HG03439 (cell line): ENCODE results near the gene CATSPERE.

ENCODE experiments used
- ATAC-seq: cut with Tn5 transposase; IDR thresholded peaks from one replicate; pipeline ENCODE4 v1.9.1; 2021; ENCODE audit warnings: mild to moderate bottlenecking, moderate library complexity; ENCODE audit not compliant: unreplicated experiment

The CATSPERE gene, protein sequence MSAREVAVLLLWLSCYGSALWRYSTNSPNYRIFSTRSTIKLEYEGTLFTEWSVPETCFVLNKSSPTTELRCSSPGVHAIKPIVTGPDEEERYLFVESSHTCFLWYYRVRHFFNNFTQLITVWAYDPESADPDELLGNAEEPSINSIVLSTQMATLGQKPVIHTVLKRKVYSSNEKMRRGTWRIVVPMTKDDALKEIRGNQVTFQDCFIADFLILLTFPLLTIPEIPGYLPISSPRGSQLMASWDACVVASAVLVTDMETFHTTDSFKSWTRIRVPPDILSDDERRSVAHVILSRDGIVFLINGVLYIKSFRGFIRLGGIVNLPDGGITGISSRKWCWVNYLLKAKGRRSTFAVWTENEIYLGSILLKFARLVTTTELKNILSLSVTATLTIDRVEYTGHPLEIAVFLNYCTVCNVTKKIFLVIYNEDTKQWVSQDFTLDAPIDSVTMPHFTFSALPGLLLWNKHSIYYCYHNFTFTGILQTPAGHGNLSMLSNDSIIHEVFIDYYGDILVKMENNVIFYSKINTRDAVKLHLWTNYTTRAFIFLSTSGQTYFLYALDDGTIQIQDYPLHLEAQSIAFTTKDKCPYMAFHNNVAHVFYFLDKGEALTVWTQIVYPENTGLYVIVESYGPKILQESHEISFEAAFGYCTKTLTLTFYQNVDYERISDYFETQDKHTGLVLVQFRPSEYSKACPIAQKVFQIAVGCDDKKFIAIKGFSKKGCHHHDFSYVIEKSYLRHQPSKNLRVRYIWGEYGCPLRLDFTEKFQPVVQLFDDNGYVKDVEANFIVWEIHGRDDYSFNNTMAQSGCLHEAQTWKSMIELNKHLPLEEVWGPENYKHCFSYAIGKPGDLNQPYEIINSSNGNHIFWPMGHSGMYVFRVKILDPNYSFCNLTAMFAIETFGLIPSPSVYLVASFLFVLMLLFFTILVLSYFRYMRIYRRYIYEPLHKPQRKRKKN

DNA sequence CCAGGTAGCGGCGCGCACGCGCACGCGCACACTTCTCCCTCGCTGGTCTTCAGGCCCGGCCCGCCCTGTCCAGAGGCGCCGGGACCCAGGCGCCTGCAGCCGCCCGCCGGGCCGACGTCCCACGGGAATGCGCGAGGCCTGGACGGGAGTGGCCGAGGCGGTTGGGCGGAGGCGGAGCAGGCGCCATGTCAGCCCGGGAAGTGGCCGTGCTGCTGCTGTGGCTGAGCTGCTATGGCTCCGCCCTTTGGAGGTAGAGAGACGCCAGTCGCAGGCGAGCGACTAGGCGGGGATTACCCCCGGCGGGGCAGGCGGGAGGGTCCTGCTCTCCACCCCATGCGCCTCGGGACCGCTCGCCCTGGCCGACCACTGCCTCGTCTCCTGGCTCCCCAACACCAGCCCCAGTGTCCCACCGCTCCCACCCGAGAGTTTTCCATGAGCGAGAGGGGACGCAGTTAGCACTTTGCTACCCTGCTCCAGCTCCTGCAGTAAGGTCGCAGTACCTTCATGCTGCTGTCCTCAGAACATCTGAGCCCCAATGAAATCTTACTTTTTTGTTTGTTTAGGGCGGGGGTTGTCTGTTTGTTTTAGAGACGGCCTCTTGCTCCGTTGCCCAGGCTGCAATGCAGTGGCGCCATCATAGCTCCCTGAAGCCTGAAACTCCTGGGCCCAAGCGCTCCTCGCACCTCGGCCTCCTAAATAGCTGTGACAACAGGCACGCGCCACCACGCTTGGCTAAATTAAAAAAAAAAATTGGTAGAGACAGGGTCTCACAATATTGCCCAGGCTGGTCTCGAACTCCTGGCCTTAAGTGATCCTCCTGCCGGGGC, at the start of gene CATSPERE:
TSS of gene CATSPERE (plus strand) at position 29 of the 827 bp plus-strand sequence. CDS start at position 186, 157 bp downstream.
- ATAC-seq, result peak; percentile 99

DNA sequence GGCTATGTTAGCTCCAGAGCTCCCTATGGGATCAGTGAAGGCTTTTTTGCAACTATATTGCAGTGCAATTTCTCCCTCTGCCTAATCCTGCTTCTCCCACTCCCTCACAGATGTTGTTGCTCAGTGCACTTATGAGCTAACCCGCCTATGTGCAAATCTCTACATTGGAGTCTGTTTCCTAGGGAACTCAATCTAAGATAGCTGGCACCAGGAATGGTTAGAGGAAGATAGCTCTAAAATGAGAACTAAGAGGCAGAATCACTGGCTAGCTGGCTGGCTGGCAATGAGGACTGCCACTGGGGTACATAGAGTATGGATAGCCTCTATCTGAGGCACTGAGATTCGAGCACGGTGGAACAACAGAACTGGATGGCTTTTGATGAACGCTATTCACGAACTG, 48.9 kb upstream of the CATSPERE start:
- ATAC-seq, result no peak

DNA sequence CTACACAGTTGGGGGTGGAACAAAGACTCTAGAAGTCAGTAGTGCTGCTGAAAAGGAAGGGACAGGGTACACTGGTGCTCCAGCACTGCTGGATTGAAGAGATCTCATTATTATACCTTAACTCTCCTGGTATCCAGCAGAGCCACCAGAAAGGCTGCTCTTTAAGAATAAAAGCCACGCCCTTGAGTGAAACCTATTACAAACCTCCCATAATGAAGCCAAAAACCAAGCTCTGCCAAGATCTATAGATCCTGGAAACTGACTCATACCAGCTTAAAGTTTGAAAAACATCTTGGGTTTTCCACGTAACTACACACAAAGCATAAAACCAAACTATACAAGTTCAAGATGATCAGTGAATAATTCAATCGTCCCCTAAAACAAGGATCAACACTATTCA, 47.3 kb upstream of the CATSPERE start:
- ATAC-seq, result no peak

DNA sequence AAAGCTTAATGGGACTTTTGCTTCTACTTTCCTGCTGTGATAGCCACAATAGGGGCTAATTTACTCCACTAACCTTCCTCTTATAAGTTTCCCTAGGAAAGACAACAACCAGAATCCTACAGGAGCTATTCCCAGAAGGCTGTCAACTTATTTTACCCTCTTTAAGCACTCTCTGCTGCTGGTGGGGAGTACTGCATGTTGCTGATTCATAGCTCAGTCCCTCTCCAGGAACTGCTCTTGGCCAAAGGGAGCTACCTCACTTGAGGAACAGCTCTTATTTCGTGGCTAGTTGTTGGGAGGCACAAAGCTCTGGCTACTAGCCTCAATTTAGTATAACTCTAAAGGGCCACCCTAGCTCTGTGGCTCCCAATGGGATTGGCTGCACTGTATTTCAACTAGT, 46.5 kb upstream of the CATSPERE start:
- ATAC-seq, result no peak

DNA sequence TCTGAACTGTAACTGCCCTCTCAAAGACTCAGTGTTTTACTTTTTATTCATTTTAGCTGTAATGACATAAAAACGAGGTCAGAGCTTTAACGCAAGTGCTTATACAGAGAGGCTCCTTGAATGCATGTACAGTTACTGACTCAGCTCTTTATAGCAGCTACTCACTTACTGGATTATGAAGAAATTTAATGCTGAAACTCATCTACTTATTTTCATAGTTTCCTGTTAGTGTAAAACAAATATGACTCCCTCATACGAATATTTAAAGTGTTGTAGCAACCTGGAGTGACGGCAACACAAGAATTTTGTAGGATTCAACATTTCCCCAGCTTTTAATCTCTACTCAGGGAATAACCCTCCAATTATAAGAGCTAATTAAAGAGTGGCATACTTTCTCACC, 42.0 kb upstream of the CATSPERE start:
- no peak for ATAC-seq

DNA sequence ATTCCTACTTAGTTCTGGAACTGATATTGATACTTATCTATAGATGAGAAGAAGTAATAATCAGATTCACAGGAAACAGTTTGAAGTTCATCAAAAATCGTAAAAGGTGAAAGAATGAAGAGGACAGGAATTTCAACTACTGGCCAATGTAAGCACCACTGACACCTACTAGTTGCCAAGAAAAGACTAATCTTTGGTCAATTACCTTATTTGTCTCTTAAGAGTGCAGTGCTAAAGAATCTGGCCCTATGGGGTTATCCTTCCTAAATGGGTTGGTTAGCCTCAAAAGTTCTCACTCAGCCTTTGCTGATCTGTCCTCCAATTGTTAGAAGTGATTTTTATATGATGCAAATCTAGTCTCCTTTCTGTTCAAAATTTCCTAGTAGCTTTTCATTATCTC, 38.9 kb upstream of the CATSPERE start:
- ATAC-seq, result no peak

DNA sequence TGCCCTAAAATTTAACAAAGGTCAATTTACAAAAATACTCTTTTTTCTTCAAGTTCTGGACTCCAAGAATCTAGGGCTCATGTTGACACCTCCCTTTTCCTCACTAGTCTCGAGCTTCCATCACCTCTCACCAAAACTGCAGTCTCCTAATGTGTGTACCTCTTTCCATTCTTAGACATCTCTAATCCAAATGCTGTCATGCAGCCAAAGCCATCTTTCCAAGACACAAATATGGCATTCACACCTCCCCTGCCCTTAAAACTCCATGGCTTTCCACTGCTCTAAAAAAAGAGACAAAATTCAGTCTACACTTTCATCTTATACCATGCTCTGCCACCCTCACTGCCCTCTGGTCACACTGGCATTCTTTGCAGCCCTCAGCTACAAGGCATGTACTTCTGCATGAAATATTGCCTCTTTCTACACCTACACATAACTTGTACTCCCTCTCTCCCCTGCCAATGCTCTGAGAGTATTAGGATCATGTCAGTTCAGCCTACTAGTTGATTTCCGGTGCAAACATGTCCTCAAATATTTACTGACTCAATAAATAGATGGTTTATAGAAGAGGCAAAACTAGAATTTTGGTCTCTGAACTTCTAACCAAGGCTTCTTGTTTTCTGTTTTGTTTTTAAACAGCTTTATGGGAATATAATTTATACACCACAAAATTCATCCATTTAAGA, 36.3 kb upstream of the CATSPERE start:
- ATAC-seq, result no peak

DNA sequence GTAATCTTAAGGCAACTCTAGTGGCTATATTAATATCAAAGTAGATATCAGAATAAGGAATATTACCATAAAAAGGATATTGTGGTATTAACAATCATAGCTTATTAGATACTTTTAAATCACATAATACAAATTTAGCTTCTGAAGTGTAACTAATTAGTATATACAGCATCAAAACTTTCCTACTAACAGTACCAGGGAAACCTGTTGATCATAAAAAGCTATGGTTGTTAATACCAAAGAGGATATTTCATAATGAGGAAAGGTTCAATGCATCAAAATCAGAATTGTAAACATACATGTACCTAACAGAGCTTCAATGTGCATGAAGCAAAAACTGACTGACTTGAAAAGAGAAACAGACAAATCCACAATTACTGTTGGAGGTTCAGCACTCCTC, 33.4 kb upstream of the CATSPERE start:
- ATAC-seq, result no peak

DNA sequence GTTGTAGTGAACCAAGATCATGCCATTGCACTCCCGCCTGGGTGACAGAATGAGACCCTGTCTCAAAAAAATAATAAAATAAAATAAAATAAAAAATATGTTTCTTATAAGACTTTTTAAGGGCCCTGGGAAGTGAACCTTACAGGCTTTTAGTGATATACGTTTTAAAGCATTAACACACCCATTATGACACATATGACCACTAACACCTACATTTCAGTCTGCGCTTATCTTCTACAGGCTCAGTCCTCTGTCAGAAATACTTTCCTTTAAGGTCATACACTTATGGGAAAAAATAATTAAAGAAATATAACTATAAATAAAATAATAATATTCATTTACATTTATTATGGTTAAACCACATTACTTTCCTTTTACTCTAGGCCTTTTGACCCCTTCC, 31.3 kb upstream of the CATSPERE start:
- no peak for ATAC-seq

DNA sequence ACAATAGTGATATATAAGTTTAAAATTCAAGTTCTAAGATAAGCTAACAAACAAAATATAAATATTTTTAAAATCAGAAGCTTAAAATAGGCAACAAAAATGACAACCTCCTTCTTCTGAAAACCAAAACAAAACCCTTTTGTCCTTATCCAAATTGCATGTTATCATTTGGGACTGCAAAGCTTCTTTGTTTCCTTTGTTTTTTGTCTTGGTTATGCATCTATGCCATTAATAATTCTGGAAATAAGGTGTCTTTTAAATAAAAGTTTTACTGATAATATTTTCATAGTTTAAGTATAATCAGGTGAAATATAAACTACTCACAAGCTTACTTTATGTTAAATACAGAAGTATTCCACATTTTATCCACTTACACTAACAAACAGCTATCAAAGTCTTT, 29.9 kb upstream of the CATSPERE start:
- no peak for ATAC-seq

DNA sequence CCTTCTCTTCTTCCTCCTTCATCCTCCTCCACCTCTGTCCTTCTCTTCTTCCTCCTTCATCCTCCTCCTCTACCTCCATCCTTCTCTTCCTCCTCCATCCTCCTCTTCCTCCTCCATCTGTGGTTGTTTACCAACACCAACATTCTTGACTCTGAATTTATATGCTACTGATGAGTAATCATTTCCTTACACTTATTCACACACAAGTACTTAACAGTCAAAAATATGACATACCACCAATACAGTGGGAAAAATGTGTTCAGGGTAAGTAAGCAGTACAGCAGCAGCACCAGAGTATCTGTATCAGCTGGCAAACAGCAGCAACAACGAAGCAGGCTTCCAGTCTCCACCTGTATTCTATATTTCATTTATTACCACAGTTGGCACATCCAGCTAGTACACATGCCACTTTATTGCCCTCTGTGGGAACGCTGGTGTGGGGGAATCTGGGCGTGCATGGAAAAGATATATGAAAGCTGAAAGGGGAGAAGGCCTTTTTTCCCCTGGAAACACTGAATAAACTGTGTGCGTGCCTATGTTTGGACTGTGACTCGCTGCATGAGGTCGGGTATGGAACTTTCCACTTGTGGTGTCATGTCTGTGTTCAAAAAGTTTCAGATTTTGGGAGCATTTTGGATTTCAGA, 25.4 kb upstream of the CATSPERE start:
- ATAC-seq, result no peak

DNA sequence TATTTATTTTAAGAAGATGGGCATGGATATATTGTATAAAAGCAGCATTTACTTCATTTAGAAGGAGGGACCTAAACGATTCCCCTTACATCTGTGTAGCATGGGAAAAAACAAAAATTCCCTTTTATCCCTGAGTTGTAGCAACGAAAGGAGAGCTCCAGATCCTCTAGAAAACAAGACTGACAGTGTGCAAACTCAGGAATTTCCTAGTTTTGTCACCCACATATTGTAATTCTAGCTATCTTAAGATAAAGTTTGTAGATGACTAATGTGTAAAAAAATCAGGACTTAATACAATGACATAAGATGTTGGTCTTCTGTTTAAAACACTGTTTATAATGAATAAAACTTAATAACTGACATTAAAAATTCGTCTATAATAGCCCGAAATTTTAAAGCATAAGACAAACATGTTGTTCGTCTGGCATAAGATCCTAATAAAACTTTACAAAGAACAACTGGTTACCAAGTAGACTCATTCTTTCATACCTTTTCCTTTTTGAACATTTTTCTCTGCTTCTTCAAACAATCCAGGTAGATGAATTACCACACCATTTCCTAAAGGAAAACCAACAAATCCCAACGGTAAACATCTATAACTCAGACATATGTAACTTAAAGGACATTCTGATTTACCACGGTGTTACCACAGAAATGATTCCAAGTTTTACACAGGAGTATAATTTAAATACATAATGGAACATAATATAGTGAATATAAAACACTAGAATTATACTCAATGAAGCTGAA, 24.6 kb upstream of the CATSPERE start:
- no peak for ATAC-seq

DNA sequence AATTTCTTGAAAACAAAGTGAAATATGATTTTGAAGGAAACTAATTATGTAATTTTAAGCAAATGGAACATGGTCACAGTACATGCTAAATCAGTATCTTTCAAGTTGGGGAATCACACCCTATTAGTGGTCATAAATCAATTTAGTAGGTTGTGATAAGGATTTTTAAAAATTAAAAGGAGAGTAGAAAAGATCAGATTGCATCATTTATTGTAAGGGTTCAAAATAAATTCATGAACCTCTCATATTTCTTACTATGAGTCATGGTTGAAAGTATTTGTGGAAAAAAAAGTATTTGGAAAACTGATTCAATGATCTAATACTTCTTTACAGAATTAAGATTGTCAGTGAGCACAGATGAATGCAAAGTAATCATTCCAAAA, 24.0 kb upstream of the CATSPERE start:
- ATAC-seq, result no peak

DNA sequence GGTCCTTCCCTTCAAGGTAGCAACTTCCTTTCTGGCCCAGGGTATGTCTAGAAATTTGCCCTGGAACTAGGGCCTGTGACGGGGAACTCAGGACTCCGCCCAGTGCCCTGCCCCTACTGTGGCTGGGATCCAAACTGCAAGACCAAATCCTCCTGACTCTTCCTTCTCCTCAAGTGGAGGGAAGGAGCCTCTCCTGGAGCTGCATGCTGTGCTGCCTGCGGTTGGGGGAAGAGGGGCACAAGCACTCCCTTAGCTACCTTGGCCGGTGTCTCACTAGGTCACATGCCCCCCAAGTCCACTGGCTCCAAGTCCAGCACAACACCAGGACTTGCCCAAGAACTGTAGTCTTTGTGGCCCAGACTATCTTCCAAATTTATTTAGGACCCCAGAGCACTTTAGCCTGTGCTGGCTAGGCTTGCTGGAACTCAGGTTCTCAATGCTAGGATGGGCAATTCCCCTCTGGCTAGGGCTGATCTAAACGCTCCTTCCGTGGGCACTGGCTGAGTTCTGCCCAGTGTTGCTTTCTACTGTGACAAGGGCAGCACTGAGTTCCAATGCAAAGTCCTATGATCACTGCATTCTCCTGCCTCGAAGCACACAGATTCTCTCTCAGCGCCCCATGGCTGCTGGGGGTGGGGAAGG, 21.6 kb upstream of the CATSPERE start:
- no peak for ATAC-seq

DNA sequence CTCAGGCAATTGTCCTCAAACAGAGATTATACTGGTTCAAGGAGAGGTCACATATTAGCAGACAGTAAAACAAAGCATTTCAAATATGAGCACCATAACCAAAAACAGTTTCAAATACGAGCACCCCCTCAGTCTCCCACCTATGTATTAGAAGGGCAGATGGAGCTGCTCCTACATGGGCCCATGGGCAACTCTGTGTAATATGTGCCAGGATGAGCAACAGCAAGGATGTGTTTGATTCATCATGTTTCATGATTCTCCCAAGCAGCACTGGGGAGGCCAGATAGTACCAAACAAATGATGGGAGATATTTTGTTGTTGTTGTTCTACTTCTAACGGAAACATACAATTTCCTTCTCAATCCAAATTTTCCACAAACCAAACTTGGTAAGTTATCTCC, 18.2 kb upstream of the CATSPERE start:
- no peak for ATAC-seq

DNA sequence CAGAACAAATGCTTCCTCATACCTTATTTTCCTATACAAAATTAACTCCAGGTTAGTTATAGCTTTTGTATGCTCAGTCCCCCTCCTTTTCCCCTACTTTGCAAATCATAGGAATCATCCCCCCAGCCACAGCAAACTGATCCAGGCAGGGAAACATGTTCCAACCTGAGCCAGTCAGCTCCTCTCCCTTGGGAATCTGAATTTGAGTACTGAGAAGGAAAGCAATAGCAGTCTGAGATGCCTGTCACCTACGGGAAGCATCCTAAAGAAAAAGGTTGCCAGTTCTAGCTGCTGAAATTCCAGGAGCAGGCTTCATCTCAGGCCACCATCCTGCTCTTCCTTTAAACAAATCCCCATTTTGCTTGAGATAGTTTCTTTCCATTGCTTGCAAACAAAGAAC, 16.2 kb upstream of the CATSPERE start:
- no peak for ATAC-seq

DNA sequence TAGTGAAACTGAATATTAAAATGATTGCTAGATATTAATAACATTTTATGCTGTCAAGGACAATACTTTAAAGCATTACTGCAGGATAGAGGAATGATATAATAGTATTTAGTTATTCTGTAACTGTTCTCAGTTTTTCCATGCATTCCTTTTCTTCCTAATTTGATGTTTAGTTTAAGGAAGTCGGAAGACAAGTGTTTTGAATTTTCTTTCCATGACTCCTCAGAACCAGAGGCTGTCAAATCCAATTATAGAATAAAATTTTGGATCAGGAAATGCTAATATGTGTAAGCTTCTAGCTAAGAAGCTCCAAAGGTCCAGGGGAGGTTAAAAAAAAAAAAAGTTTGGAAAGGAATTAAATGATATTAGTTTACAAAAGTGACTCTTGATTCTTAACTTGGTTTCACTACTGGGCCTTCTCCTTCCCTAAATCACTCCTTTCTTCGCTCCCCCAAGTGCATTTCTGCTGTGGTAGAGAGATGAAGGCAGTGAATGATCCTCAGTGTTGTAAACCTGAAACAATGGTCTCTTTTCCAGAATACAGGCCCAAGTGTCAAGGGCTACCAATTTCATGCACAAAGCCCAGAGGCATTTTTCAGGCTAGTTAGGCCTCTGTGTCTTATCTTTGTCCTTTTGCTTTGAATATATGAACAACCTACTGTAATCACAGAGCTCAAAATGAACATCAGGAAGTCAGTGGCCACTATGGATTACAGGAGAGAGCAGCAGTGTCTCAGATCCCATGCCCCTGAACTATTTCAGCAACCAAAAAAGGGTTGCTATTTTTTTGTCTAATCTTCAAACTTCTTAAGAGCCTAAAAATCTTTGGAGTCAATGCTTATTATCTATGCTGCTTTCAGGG, 15.5 kb upstream of the CATSPERE start:
- ATAC-seq, result no peak

DNA sequence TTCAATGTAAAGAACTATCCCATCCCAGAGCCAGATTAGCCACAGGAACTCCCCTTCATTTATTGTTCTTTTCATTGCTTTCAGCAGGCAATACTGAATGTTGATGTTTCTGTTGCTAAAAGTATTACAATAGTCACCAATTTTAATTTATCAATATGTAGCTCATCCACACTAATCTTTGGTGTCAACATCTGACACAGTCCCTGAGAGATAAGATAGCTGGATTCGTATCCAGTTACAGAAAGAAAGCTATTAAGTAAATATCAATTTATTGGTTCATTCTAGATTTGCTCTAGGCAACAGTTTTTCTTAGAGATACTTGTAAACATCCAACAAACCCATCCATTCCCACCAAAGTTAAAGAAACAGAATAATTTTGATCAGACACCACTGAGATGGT, 14.0 kb upstream of the CATSPERE start:
- ATAC-seq, result no peak
